ENCODE data around the gene CIAO2A.

- TF ChIP-seq CTCF (IDR thresholded peaks at IDR 0.05; ENCODE audit: low read depth, low read length) (no peak), EZH2phosphoT487 (IDR thresholded peaks at IDR 0.05; ENCODE audit: low read depth) (no peak)
Observed at GRCh38 chr15:64060716-64061115, 32.9 kb downstream of the CIAO2A start.
